ENCODE measurements around the gene PHACTR1. TPM values are rescaled to one million over a fixed set of nuclear protein-coding genes. Genes with fewer than 3 reads are reported as not detected.

The PHACTR1 gene
- total and polyA plus RNA-seq, 2 donors (not counting 1 experiment from before 2014, with no cell fraction given), result 0.60 to 1.2 TPM

DNA sequence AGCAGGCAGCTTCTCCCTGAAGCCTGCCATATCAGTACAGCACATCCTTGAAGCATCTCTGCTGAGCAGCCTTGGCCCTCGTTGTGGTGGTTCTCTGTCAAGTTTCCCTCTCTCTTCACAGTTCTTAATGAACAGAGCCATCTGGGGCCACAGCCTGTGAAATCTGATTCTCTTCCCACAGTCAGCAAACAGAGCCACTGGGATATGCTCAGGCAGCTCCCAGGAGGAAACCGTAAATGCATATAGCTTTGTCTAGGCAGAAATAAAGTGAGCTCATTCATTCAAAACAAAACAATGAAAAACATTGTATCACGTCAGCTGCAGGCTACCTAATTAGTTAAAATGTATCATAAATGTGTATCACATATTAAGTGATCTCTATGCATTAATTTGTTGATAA lies 531.5 kb downstream of the PHACTR1 start:
- peak; percentile 56 to 84 for DNase-seq (ENCODE audit: low read depth in 2 of 2)
- H3K4me2 ChIP-seq (ENCODE audit: extremely low read depth, insufficient read depth, low read length), result no peak overlapping the region
- no peak overlapping the region for H3K4me3 ChIP-seq (replicated peaks in 1 of 4; ENCODE audit: control extremely low read depth in 1 of 4, insufficient read depth in 1 of 4, low read depth in 3 of 4, low read length in 4 of 4)
- no peaks in the 10 kb centered on the region for H3K4me1 ChIP-seq (ENCODE audit: control insufficient read depth, extremely low read depth, insufficient read depth, low read length)
- no peak overlapping the region for H3K27ac ChIP-seq (ENCODE audit: insufficient read depth, low read length)
- H3K79me2 ChIP-seq (ENCODE audit: control insufficient read depth, insufficient read depth, low read length), result no peaks in the 10 kb centered on the region
- no peaks in the 10 kb centered on the region for H3K27me3 ChIP-seq (ENCODE audit: control insufficient read depth, insufficient read depth, low read length)
- no peaks in the 10 kb centered on the region for H4K20me1 ChIP-seq (ENCODE audit: control insufficient read depth, extremely low read depth, insufficient read depth, low read length)
- no peak overlapping the region for H2AFZ ChIP-seq (ENCODE audit: low read length)
- H3K36me3 ChIP-seq (ENCODE audit: control insufficient read depth, insufficient read depth, low read length), result no peaks in the 10 kb centered on the region
- no peaks in the 10 kb centered on the region for H3K9me3 ChIP-seq (ENCODE audit: control insufficient read depth, insufficient read depth, low read depth, low read length)
- H3K9ac ChIP-seq (ENCODE audit: insufficient read depth, low read length), result no peak overlapping the region
- TF ChIP-seq EZH2 (IDR thresholded peaks at IDR 0.05; ENCODE audit: low read length, missing control alignments), result no peak
- TF ChIP-seq, protein P1, sequence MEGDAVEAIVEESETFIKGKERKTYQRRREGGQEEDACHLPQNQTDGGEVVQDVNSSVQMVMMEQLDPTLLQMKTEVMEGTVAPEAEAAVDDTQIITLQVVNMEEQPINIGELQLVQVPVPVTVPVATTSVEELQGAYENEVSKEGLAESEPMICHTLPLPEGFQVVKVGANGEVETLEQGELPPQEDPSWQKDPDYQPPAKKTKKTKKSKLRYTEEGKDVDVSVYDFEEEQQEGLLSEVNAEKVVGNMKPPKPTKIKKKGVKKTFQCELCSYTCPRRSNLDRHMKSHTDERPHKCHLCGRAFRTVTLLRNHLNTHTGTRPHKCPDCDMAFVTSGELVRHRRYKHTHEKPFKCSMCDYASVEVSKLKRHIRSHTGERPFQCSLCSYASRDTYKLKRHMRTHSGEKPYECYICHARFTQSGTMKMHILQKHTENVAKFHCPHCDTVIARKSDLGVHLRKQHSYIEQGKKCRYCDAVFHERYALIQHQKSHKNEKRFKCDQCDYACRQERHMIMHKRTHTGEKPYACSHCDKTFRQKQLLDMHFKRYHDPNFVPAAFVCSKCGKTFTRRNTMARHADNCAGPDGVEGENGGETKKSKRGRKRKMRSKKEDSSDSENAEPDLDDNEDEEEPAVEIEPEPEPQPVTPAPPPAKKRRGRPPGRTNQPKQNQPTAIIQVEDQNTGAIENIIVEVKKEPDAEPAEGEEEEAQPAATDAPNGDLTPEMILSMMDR (conservative IDR thresholded peaks at IDR 0.05 in 1 of 2, IDR thresholded peaks at IDR 0.05 in 1 of 2; ENCODE audit: low read depth in 1 of 2, low read length in 2 of 2), result no peak

DNA sequence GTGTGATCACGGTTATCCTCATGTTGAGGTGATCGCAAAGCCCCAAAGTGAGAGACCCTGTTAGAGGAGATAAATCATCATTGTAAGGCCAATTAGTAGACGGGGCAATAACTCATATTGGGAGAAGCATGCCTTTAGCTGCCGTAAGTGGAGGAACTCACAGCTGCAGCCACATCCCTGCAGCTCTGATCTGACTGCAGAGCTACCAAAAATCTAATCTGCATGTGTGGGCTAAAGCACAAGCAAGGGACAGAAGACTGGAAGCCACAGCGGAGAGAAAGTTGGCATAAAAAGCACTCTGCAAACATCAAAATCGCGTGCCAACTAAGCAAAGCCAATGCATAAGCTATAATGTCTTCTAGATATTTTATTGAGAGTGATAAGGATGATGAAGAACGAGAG lies 532.0 kb downstream of the PHACTR1 start:
- Histone ChIP-seq H3K4me2 (ENCODE audit: extremely low read depth, insufficient read depth, low read length) (no peak overlapping the region), H3K4me1 (ENCODE audit: control insufficient read depth, extremely low read depth, insufficient read depth, low read length) (no peaks in the 10 kb centered on the region), H4K20me1 (ENCODE audit: control insufficient read depth, extremely low read depth, insufficient read depth, low read length) (no peaks in the 10 kb centered on the region), H3K9me3 (ENCODE audit: control insufficient read depth, insufficient read depth, low read depth, low read length) (no peaks in the 10 kb centered on the region), H2AFZ (ENCODE audit: low read length) (no peak overlapping the region), H3K4me3 (replicated peaks in 1 of 4; ENCODE audit: control extremely low read depth in 1 of 4, insufficient read depth in 1 of 4, low read depth in 3 of 4, low read length in 4 of 4) (no peak overlapping the region), H3K27ac (ENCODE audit: insufficient read depth, low read length) (no peak overlapping the region), H3K27me3 (ENCODE audit: control insufficient read depth, insufficient read depth, low read length) (no peaks in the 10 kb centered on the region), H3K79me2 (ENCODE audit: control insufficient read depth, insufficient read depth, low read length) (no peaks in the 10 kb centered on the region), H3K9ac (ENCODE audit: insufficient read depth, low read length) (no peak overlapping the region), H3K36me3 (ENCODE audit: control insufficient read depth, insufficient read depth, low read length) (no peaks in the 10 kb centered on the region)
- DNase-seq (ENCODE audit: low read depth in 2 of 2), result no peak
- TF ChIP-seq, protein P1 (conservative IDR thresholded peaks at IDR 0.05 in 1 of 2, IDR thresholded peaks at IDR 0.05 in 1 of 2; ENCODE audit: low read depth in 1 of 2, low read length in 2 of 2), result no peak
- TF ChIP-seq EZH2 (IDR thresholded peaks at IDR 0.05; ENCODE audit: low read length, missing control alignments), result no peak

DNA sequence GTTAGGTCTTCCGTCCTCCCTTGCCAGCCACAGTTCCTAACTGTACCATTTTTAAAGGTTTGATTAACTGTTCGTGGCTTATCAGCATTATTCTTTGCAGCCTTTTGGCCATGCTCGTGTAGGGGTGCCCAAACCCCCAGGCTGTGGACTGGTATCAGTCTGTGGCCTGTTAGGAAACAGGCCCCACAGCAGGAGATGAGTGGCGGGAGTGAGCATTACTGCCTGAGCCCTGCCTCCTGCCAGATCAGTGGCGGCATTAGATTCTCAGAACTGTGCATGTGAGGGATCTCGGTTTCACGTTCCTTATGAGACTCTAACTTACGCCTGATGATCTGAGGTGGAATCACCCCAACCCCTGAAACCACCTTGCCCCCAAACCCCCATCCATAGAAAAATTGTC lies 532.4 kb downstream of the PHACTR1 start:
- Histone ChIP-seq H3K9me3 (ENCODE audit: control insufficient read depth, insufficient read depth, low read depth, low read length) (no peaks in the 10 kb centered on the region), H3K9ac (ENCODE audit: insufficient read depth, low read length) (no peak overlapping the region), H2AFZ (ENCODE audit: low read length) (no peak overlapping the region), H3K79me2 (ENCODE audit: control insufficient read depth, insufficient read depth, low read length) (no peaks in the 10 kb centered on the region), H3K4me3 (replicated peaks in 1 of 4; ENCODE audit: control extremely low read depth in 1 of 4, insufficient read depth in 1 of 4, low read depth in 3 of 4, low read length in 4 of 4) (no peak overlapping the region), H3K27me3 (ENCODE audit: control insufficient read depth, insufficient read depth, low read length) (no peaks in the 10 kb centered on the region), H3K4me1 (ENCODE audit: control insufficient read depth, extremely low read depth, insufficient read depth, low read length) (no peaks in the 10 kb centered on the region), H3K4me2 (ENCODE audit: extremely low read depth, insufficient read depth, low read length) (no peak overlapping the region), H3K36me3 (ENCODE audit: control insufficient read depth, insufficient read depth, low read length) (no peaks in the 10 kb centered on the region), H4K20me1 (ENCODE audit: control insufficient read depth, extremely low read depth, insufficient read depth, low read length) (no peaks in the 10 kb centered on the region), H3K27ac (ENCODE audit: insufficient read depth, low read length) (no peak overlapping the region)
- no peak for TF ChIP-seq EZH2 (IDR thresholded peaks at IDR 0.05; ENCODE audit: low read length, missing control alignments)
- DNase-seq (ENCODE audit: low read depth in 2 of 2), result no peak

Data from fibroblast of lung (primary cell).